CD14-positive monocyte (primary cell): Measurements from ENCODE around the gene ISG20. TPM values are rescaled to one million over a fixed set of nuclear protein-coding genes. Genes with fewer than 3 reads are reported as not detected.
A peak's percentile ranks its signal among the peaks of the same experiment; 100 is the strongest.

Experiments
- DNase-seq, 3 donors: peaks; one replicate each; pipeline ENCODE4 v3.0.0-alpha.2; 2011 to 2022
- H2AFZ ChIP-seq: 2 replicates; pipeline ENCODE4 v1.6.0; 2012; ENCODE audit warnings: mild to moderate bottlenecking, low read depth, low read length, inconsistent platforms; ENCODE audit not compliant: insufficient read depth, poor library complexity, severe bottlenecking
- H3K27ac ChIP-seq, 2 donors: 1 replicate in 1 of 2; 2 replicates in 1 of 2; pipeline ENCODE4 v1.5.1; 2012 to 2013; ENCODE audit warnings: low read length in 2 of 2, control low read depth in 1 of 2, inconsistent platforms in 1 of 2, low read depth in 1 of 2, mild to moderate bottlenecking in 1 of 2
- H3K27me3 ChIP-seq, 2 donors: one replicate each; pipeline versions ENCODE4 v1.6.0 to v1.6.1; 2011 to 2013; ENCODE audit warnings: low read length in 2 of 2; ENCODE audit not compliant: control insufficient read depth in 2 of 2, insufficient read depth in 2 of 2
- H3K36me3 ChIP-seq, 2 donors: replicated peaks in 1 of 2; 1 replicate in 1 of 2; 2 replicates in 1 of 2; pipeline versions ENCODE4 v1.5.1 to v1.6.1; 2012 to 2013; ENCODE audit warnings: low read length in 2 of 2, control low read depth in 1 of 2, inconsistent platforms in 1 of 2, mild to moderate bottlenecking in 1 of 2; ENCODE audit not compliant: insufficient read depth in 2 of 2, control insufficient read depth in 1 of 2
- H3K4me1 ChIP-seq, 2 donors: 1 replicate in 1 of 2; 2 replicates in 1 of 2; pipeline versions ENCODE4 v1.5.1 to v1.6.1; 2012 to 2013; ENCODE audit warnings: low read length in 2 of 2, control low read depth in 1 of 2, inconsistent platforms in 1 of 2, mild to moderate bottlenecking in 1 of 2, moderate library complexity in 1 of 2; ENCODE audit not compliant: insufficient read depth in 2 of 2, control insufficient read depth in 1 of 2
- H3K4me2 ChIP-seq: replicated peaks from 2 replicates; pipeline ENCODE3; 2012; ENCODE audit warnings: low read length, moderate library complexity, mild to moderate bottlenecking; ENCODE audit not compliant: poor library complexity, severe bottlenecking; ENCODE audit errors: extremely low read depth
- H3K4me3 ChIP-seq, 3 experiments: fragments of 200-600 bp in 1 of 3; sonication (generic) in 1 of 3; replicated peaks in 1 of 3; 1 replicate in 2 of 3; 2 replicates in 1 of 3; pipeline ENCODE4 v1.5.1; 2011 to 2013; ENCODE audit warnings: low read length in 3 of 3, mild to moderate bottlenecking in 3 of 3, control low read depth in 2 of 3, low read depth in 2 of 3, inconsistent platforms in 1 of 3, moderate library complexity in 1 of 3
- H3K79me2 ChIP-seq: 2 replicates; pipeline ENCODE4 v1.6.0; 2012; ENCODE audit warnings: mild to moderate bottlenecking, control low read depth, inconsistent platforms, low read length, moderate library complexity; ENCODE audit not compliant: insufficient read depth
- H3K9ac ChIP-seq: 2 replicates; pipeline ENCODE4 v1.6.0; 2017; ENCODE audit warnings: low read length, mild to moderate bottlenecking; ENCODE audit not compliant: insufficient read depth, poor library complexity, severe bottlenecking
- H3K9me3 ChIP-seq, 2 donors: replicated peaks in 1 of 2; 1 replicate in 1 of 2; 2 replicates in 1 of 2; pipeline versions ENCODE4 v1.5.1 to v1.6.1; 2012 to 2013; ENCODE audit warnings: low read length in 2 of 2, control low read depth in 1 of 2; ENCODE audit not compliant: control insufficient read depth in 1 of 2, insufficient read depth in 1 of 2
- H4K20me1 ChIP-seq: 2 replicates; pipeline ENCODE4 v1.6.0; 2012; ENCODE audit warnings: mild to moderate bottlenecking, low read length, control low read depth, moderate library complexity; ENCODE audit not compliant: insufficient read depth
- H3K27ac Mint-ChIP-seq, 7 donors: one replicate each; pipeline ENCODE4 v1.8.0; 2020; ENCODE audit warnings: mild to moderate bottlenecking in 7 of 7, mixed read lengths in 7 of 7, moderate library complexity in 6 of 7, inconsistent platforms in 2 of 7
- H3K27me3 Mint-ChIP-seq, 3 donors: one replicate each; pipeline ENCODE4 v1.8.0; 2021 to 2022; ENCODE audit warnings: low read depth in 3 of 3, mild to moderate bottlenecking in 3 of 3, mixed read lengths in 3 of 3, moderate library complexity in 3 of 3, inconsistent platforms in 1 of 3
- H3K36me3 Mint-ChIP-seq, 2 donors: one replicate each; pipeline ENCODE4 v1.8.0; 2020; ENCODE audit warnings: mixed read lengths in 2 of 2, inconsistent platforms in 1 of 2, mild to moderate bottlenecking in 1 of 2
- H3K4me1 Mint-ChIP-seq: one replicate; pipeline ENCODE4 v1.8.0; 2020; ENCODE audit warnings: mild to moderate bottlenecking, mixed read lengths
- H3K4me3 Mint-ChIP-seq, 2 donors: one replicate each; pipeline ENCODE4 v1.8.0; 2020; ENCODE audit warnings: mild to moderate bottlenecking in 2 of 2, mixed read lengths in 2 of 2, moderate library complexity in 1 of 2
- H3K9me3 Mint-ChIP-seq, 7 donors: one replicate each; pipeline ENCODE4 v1.8.0; 2020 to 2022; ENCODE audit warnings: mixed read lengths in 7 of 7, mild to moderate bottlenecking in 6 of 7, moderate library complexity in 6 of 7, inconsistent platforms in 2 of 7
- WGBS: methylation state at CpG from one replicate; pipeline ENCODE4 v1.1.5; 2013; ENCODE audit warnings: missing lambda C conversion rate; ENCODE audit not compliant: insufficient coverage; 5-methylcytosine and 5-hydroxymethylcytosine counted together
- intact Hi-C, 2 donors: fragments of 100-400 bp; cut with micrococcal nuclease; formaldehyde crosslinking; loops; one replicate each; pipeline versions ENCODE4 v1.15.0 to v1.15.1; 2023
- polyA plus RNA-seq, 3 donors: library from polyadenylated mRNA; depleted of rRNA in 1 of 3; unstranded in 2 of 3; stranded (reverse) in 1 of 3; fragments of 300-500 nt in 2 of 3; fragments of >200 nt in 1 of 3; fragmentation: Illumina TruSeq in 2 of 3; gene quantifications; 1 replicate in 2 of 3; 2 replicates in 1 of 3; pipeline ENCODE4 v1.2.3, GENCODE V29; 2012 to 2021
- TF ChIP-seq, protein P1 (sequence below): fragments of 200-600 bp; IDR thresholded peaks from one replicate; pipeline ENCODE4 v1.8.0; 2022; ENCODE audit warnings: antibody characterized with exemption, mild to moderate bottlenecking

ISG20 gene
- polyA plus RNA-seq, 3 donors: 15.6 to 29.3 (median 25.1) TPM

DNA sequence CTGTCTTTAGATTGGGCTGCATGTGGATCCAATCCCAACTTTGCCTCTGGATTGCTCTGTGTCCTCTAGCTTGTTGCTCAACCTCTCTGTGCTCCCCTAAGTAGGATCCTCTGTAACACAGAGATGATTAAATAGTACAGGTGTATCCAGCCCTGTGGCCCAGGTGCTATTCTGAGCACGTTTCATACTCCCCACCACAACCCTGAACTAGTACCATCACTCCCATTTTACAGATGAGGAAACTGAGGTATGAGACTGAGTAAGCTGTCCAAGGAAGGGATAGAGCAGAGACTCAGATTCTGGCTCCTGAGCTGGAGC lies 7.2 kb downstream of the ISG20 start:
- no peak overlapping the region for H3K4me3 ChIP-seq
- H3K4me1 ChIP-seq: peaks cover 10 to 11% of the 10 kb centered on the region in 2 donors
- H2AFZ ChIP-seq: no peak overlapping the region
- no peak for DNase-seq
- no peak overlapping the region for H3K9ac ChIP-seq
- H4K20me1 ChIP-seq: no peaks in the 10 kb centered on the region
- Mint-ChIP-seq H3K9me3 (peaks cover 0 to 2% (median 0%) of the 10 kb centered on the region in 7 donors), H3K36me3 (no peaks in the 10 kb centered on the region), H3K27ac (no peak overlapping the region), H3K4me3 (no peak overlapping the region), H3K27me3 (peaks cover 0 to 2% (median 0%) of the 10 kb centered on the region in 3 donors), H3K4me1 (peaks cover 14% of the 10 kb centered on the region)
- no peaks in the 10 kb centered on the region for H3K9me3 ChIP-seq
- H3K27me3 ChIP-seq: no peaks in the 10 kb centered on the region
- TF ChIP-seq, protein P1, sequence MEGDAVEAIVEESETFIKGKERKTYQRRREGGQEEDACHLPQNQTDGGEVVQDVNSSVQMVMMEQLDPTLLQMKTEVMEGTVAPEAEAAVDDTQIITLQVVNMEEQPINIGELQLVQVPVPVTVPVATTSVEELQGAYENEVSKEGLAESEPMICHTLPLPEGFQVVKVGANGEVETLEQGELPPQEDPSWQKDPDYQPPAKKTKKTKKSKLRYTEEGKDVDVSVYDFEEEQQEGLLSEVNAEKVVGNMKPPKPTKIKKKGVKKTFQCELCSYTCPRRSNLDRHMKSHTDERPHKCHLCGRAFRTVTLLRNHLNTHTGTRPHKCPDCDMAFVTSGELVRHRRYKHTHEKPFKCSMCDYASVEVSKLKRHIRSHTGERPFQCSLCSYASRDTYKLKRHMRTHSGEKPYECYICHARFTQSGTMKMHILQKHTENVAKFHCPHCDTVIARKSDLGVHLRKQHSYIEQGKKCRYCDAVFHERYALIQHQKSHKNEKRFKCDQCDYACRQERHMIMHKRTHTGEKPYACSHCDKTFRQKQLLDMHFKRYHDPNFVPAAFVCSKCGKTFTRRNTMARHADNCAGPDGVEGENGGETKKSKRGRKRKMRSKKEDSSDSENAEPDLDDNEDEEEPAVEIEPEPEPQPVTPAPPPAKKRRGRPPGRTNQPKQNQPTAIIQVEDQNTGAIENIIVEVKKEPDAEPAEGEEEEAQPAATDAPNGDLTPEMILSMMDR: no peak
- no peak overlapping the region for H3K27ac ChIP-seq
- intact Hi-C loops: no loop called here
- WGBS: no CpG with 5 or more reads among the region's 1 CpG
- H3K36me3 ChIP-seq: no peaks in the 10 kb centered on the region
- H3K79me2 ChIP-seq: no peaks in the 10 kb centered on the region
- H3K4me2 ChIP-seq: no peak overlapping the region

DNA sequence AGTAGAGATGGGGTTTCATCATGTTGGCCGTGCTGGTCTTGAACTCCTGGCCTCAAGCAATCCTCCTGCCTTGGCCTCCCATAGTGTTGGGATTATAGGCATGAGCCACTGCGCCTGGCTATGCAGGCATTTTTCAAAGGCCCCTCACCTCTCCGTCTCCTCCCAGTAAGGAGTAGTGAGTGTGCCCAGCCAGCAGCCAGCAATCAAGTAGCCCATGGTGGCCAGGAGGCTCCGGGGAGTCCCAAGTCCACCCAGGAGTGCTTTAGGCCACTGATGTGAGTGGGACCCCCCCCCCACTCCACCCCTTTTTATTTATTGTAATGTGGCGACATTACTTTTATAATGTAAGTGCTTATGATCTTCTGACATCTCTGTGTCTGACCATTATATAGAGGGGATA lies 8.1 kb downstream of the ISG20 start:
- H3K36me3 Mint-ChIP-seq: no peaks in the 10 kb centered on the region
- no peak overlapping the region for H3K9ac ChIP-seq
- peaks cover 0 to 2% (median 0%) of the 10 kb centered on the region in 3 donors for H3K27me3 Mint-ChIP-seq
- H3K36me3 ChIP-seq: no peaks in the 10 kb centered on the region
- 100% methylated on average over 1 of the region's 5 CpGs for WGBS
- peaks cover 6% of the 10 kb centered on the region for H3K4me1 Mint-ChIP-seq
- no peaks in the 10 kb centered on the region for H3K79me2 ChIP-seq
- H2AFZ ChIP-seq: no peak overlapping the region
- intact Hi-C loops: no loop called here
- no peaks in the 10 kb centered on the region for H4K20me1 ChIP-seq
- no peak overlapping the region for H3K4me3 ChIP-seq
- no peak for DNase-seq
- peaks cover under 1 to 2% of the 10 kb centered on the region in 2 donors for H3K4me1 ChIP-seq
- TF ChIP-seq, protein P1: no peak
- H3K27me3 ChIP-seq: no peaks in the 10 kb centered on the region
- H3K27ac Mint-ChIP-seq: peak overlapping the region in 2 of 7 donors; percentile 23 to 27
- H3K9me3 ChIP-seq: no peaks in the 10 kb centered on the region
- H3K4me3 Mint-ChIP-seq: no peak overlapping the region
- no peak overlapping the region for H3K4me2 ChIP-seq
- H3K27ac ChIP-seq: no peak overlapping the region
- peaks cover 0 to 2% (median 0%) of the 10 kb centered on the region in 7 donors for H3K9me3 Mint-ChIP-seq
